ENCODE measurements around the gene HOXA4. TPM values are rescaled to one million over a fixed set of nuclear protein-coding genes. Genes with fewer than 3 reads are reported as not detected.
A peak's percentile ranks its signal among the peaks of the same experiment; 100 is the strongest.

The HOXA4 gene
- total RNA-seq, 1 donor from 2014 or later = 4.1 TPM

DNA sequence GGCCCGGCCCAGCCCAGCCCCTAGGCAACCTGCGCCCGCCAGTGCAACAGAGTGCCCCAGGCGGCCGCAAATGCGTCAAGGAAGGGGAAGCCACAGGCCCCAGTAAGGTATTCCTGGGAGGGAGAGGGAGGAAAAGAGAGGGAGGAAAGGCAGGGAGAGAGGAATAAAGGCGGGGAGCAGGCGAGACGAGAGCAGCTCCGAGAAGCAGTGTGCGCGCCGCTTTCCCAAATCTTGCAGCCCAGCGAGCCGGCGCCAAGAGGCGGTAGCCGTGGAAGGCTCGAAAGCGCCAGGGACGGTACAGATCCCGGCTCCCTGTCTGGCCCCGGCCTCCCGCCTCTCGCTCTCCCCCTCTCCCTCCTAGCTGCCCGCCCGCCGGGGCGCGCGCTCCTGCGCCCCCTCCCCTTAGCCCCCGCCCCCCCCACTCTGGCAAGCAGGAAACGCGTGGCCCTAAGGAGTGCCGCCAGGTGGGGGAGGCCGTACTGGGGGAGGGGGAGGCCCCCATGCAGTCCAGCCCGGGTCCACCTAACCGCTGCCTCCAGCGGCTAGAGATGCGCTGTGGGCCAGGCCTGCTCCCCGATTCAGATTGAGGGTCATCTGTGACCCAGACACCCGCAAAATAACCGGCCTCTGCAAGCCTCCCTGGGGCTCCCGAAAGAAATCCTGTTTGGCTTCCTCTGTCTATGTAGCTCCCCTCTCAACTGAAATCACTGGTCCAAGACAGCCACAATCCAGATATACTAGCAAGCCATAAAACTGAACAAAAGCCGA lies 39.3 kb upstream of the HOXA4 start:
- no peak for DNase-seq (ENCODE audit: low spot score)

DNA sequence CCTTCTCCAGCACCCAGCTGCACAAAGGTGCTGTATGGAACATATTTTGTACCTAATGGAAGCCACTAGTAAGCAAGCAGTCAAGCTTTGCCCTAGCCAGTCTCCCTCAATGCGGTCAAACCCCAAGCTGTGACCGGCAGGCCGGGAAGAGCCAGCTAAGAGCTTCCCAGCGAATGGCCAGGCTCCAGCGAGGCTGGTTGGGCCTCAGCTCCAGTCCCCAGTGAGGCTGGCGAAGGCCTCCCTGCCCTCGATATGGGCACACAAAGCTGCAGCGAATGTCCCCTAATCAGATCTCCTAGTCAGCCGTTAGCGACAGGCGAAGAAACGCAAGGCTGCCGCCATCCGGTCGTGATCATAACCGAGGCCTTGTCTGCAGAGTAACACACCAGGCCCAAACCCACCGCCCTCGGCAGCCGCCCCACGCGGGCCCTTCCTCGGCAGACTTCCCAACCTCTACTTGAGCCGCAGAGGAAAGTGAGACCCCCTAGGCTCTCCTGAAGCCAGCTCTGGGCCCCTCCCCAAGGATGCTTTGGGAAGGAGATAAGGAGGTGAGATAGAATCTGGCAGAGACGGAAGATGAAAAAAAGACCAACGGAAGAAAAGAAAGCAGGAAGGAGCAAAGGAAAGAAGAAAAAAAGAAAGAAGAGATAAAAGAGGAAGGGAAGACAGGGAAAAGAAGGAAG lies 37.8 kb upstream of the HOXA4 start:
- peak; percentile 81 for DNase-seq (ENCODE audit: low spot score)

DNA sequence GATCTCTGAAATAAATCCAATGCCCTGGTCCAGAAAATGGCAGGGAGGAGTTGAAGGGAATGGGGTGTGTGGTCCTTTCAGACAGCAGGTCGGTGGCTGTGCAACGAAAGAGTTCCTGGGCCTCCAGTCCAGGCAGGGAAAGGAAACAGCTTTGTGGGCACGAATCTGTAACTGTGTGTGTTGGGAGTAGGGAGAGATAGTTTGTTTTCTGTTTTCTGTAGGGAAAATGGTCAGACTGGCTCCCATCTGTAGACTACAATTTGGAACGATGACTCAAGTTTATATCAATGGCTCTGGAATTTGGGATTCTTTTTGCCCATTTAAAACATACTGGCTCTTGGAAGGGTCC lies 37.3 kb upstream of the HOXA4 start:
- no peak for DNase-seq (ENCODE audit: low spot score)

DNA sequence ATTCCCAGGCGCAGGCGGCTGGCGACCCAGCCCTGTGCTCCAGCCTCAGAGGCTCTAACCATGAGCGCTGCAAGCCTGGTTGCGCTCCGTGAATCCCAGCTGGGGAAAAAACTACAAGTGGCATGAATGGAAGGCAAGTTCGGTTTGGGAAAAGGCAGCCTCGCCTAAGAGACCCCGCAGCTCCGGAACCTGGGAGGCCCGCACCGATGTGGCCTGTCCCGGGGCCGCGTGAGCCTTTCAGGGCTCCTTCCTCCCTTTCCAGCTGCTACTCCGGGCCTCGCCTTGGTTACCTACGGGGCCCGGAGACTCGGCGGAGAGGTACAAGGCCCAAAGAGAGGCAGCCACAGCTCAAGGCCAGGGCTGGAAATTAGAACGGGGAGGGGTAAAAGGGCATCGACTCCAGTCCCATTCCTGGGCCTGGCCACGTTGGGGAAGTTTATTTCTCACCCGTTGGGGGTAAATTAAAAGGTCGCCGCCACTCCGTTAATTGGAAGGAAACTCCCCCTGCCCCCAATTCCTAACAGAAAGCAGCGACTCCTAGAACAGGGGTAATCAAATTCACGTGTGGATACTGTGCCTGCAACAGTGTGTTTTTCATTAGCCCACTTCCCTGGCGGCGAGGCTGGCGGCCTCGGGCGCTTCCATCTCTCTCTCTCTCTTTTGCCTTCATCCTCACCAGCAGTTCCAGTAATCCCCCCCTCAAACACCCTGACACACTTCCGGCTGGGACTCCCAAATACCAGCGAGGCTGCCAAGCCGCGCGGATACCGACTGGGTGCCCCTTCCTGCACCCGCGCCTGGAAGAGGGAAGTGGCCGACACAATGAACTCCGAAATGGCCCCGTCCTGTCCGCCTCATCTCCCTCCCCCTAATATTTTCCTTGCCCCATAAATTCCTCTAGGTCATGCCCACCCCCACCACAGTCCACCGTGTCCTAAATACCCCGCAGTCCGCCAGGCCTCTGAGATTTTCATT lies 36.3 kb upstream of the HOXA4 start:
- peak; percentile 47 for DNase-seq (ENCODE audit: low spot score)

DNA sequence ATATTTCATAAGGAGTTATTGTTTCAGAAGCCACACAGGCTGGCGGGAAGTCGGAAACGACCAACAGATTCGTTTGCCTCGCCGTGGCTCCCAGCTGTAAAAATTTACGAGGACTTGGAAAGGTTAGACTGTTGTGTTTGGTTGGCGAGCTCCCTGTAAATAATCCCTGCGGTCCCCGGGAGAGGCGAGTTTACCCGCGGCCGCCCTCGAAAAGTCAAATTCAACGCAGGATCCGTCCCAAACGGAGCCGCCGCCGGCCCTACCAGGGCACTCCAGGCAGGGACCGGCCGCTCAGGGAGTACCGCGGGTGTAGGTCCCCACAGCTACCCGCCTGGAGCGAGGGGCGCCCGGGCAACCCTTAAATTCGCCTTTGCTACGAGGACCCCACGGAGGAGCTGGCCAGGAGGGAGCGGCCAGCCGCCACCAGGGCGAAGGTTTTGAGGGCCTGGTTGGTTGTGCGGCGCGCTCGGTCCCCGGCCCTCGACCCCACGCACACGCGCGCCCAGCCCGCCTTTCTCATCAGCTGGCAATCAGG lies 35.5 kb upstream of the HOXA4 start:
- no peak for DNase-seq (ENCODE audit: low spot score)

DNA sequence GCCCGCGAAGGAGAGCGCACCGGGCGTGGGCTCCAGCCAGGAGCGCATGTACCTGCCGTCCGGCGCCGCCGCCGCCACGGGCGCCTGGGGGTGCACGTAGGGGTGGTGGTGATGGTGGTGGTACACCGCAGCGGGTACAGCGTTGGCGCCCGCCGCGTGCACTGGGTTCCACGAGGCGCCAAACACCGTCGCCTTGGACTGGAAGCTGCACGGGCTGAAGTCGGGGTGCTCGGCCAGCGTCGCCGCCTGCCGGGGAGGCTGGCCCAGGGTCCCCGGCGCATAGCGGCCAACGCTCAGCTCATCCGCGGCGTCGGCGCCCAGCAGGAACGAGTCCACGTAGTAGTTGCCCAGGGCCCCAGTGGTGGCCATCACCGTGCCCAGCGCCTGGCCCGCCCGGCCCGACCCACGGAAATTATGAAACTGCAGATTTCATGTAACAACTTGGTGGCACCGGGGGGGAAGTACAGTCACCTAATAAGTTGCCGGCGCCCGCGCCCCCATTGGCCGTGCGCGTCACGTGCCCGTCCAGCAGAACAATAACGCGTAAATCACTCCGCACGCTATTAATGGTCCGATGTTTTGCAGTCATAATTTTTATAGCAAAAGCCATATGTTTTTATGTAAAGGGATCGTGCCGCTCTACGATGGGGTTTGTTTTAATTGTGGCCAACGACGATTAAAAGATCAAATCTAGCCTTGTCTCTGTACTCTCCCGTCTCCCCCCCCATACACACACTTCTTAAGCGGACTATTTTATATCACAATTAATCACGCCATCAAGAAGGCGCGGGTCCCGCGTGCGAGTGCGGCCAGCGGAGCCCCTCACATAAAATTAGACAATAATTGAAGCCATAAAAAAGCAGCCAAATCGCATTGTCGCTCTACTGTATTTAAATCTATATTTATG lies 34.8 kb upstream of the HOXA4 start, which contains the start of gene HOXA9:
Gene HOXA9 (minus strand): TSS at position 449 of the 907 bp plus-strand sequence. CDS start 80 bp downstream, at position 369.
- peak; percentile 93 for DNase-seq (ENCODE audit: low spot score)

DNA sequence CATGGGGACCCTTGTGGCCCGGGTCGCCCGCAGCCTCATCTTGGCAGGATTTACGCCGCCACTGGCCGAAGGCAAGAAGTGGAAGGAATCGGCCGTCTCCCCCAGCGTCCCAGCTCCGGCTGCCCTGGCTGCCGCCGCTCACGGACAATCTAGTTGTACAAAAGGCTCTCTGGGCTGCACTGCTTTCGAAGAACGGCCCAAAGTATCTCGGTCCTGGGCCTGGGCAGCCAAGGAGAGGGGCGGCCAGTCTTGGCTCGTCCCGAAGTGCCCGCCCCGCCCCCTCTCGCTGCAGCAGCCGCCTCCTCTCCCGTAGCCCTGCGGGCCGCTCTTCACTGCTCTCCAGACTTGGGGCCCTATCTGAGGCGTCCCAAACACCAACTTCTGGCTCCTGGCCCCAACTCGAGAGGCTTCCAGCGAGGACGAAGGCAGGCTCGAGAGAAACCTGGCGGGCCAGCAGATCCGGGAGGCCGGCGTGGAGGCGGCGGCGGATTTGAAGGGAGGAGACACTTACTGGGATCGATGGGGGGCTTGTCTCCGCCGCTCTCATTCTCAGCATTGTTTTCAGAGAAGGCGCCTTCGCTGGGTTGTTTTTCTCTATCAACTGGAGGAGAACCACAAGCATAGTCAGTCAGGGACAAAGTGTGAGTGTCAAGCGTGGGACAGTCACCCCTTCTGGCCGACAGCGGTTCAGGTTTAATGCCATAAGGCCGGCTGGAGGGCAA lies 34.0 kb upstream of the HOXA4 start:
- DNase-seq (ENCODE audit: low spot score) = peak; percentile 61

DNA sequence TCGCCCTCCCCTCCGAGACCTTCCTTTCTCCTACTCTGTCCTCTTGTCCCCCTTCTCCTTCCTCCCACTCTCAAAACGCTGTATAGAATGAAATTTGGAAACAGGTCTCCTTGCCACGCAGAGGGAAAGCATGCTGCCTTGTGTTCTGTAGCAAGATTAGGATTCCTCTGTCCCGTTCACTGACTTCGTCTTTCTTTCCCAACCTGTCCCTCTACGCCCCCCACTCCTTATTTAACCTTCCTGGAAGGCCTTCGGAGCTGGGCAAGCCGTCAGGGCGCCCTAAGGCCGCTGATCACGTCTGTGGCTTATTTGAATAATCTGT lies 33.4 kb upstream of the HOXA4 start:
- no peak for DNase-seq (ENCODE audit: low spot score)

DNA sequence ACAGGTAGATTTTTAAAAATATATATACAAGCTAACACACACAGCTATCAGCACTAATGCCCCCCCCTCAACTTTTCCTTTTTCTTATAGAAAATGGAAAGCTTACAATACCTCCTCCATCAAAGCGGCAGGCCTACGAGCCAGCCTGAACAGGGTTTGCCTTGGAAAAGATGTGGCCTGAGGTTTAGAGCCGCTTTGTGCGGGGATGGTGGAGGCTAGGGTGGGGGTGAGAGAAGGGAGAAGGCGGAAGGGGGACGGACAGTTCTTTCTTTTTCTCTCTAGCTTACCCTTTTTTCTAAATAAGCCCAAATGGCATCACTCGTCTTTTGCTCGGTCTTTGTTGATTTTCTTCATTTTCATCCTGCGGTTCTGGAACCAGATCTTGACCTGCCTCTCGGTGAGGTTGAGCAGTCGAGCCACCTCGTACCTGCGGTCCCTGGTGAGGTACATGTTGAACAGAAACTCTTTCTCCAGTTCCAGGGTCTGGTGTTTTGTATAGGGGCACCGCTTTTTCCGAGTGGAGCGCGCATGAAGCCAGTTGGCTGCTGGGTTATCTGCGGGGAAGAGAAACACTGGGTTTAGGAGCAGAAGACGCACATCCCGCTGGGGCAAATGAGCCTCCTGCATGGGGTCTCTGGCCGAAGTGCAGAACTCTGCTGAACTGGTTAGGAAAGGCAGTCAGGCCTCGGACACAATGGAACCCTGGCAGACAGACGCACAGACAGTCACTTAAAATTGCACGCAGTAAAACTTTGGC lies 32.9 kb upstream of the HOXA4 start:
- DNase-seq (ENCODE audit: low spot score) = peak; percentile 45

DNA sequence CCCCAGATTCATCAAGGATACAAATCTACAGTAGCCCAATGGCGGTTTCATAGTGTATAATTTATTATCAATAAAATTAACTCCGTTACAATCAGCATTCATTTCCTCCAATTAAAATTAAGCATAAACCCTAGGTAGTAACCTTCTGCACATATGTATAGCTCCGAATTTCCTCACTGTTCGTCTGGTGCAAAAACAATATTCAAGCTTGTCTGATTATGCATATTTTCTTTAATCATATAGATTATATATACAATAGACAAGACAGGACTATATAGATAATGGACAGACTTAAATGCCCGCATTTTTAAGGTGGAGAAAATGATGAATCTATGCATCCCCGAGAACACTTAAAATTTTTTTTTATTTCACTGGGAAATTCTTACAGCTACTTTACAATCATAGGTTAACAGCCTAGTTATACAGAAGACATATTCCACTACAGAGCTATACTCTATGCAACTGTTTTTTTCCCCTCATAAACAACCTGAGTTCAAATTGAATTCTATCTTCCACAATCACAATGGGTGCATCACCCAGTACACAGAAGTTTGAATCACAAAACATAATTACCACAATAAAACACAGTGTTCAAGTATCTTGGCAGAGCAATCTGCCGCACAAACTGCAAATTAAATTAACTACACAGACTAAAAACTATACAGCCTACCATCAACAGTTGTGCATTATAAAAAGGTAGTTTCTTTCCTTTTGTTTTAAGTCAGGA lies 32.2 kb upstream of the HOXA4 start:
- DNase-seq (ENCODE audit: low spot score) = peak; percentile 37

DNA sequence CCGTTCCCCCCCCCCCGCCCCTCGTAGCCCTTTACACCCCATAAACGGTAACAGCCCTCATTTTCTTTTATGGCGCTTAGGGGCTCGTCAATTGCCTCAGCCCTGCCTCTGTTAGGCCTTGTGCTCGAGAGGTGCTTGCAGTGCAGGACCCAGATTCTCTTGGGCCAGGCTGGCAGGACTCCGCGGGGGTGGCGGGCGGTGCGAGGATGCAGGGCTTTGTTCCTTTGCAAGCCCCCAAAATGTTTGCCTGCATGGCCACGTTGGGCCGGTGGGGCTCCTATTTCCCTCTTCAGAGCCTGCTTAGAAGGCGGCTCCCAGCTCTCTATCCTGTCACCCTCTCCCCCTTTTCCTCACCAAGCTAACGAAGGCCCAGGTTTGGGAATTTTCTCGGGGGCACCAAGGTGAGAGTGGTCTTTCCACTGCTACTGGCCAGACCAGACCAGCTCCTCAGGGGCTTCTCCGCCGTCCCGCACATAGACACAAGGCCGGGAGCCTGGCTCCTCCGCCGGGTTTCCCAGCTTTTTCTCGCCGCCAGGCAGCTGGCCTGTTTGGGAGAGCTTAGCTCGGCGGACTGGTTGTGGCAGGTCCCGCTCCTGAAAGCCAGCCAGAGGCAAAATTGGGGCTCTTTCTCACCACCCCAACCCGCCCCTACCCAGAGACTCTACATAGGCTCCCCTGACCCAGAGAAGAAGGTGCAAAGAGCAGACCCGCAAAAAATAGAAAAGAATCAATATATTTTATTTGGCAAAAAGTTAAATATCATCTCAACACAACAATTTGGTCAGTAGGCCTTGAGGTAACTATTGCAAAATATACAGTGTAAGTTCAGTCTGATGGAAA lies 31.4 kb upstream of the HOXA4 start:
- peak; percentile 44 for DNase-seq (ENCODE audit: low spot score)

DNA sequence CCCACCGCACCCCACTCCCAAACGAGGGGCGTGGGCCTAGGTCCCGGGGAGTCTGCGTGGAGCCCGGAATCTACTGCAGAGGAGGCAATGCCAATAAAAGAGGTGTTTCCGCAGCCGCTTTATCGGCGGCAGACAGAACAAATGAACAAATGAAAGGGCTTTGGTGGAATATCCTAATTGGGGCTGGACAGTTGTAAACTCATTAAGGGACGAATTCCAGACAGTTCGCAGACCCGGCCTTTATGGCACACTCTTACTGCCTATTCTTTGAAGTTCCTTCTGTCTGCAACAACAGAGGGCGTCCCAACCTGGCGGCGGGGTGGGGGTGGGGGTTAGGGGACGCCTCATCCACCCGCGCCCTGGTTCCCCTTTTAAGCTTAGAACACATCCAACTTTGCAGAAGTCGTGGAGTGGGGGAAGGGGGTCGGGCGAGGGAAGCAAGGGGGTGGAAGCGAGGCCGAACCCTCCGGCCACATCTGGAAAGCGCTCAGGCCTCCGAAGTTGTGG lies 30.7 kb upstream of the HOXA4 start:
- peak; percentile 62 for DNase-seq (ENCODE audit: low spot score)

DNA sequence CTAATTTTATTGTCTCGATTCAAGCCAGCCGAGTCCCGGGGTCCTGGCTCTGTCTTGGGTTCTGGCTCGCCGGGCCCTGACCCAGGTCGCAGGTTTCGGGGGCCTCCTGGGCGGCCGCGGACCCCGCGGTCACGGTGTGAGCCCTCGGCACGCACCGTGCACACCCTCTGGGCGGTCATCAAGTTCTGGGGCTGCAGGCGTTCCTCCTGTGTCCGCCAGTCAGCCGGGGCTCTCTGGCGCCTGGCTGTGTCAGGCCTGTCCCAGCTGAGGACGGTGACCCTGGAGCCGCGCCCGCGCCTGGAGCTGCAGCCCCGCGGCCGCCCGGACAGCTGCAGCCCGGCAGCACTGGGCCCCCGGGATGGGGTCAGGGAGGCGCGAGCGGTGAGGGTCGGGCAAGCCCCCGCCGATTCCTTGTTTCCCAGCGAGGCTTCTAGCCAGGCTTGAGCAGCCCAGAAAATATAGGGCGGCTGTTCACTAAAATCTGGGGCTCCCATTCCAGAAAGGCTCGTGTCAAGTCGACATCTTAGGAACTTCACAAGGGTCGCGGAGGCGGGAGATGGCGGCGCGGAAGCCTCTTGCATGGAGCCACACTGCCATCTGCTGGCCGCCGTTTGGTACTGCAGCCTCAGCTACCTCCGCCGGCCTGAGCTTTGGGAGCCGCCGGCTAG lies 30.1 kb upstream of the HOXA4 start:
- peak; percentile 92 for DNase-seq (ENCODE audit: low spot score)

DNA sequence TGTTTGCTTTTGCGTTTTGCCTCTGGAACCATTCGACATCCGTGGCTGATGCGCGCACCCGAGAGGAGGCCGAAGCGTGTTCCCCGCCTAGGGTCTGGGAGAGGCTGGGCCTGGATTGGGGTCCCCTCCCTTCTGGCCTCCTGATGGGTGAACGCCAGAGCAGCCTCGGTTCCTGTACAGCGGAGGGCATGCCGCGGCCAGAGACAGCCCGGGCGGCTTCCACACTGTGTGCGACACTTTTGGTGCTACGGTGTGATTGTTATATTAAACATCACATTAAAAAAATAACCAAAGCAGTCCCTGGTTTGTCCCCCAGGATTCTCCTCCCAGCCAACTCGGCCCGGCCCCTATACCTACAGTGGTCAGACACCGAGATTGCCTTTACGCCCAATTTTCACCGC lies 29.6 kb upstream of the HOXA4 start:
- peak; percentile 46 for DNase-seq (ENCODE audit: low spot score)

DNA sequence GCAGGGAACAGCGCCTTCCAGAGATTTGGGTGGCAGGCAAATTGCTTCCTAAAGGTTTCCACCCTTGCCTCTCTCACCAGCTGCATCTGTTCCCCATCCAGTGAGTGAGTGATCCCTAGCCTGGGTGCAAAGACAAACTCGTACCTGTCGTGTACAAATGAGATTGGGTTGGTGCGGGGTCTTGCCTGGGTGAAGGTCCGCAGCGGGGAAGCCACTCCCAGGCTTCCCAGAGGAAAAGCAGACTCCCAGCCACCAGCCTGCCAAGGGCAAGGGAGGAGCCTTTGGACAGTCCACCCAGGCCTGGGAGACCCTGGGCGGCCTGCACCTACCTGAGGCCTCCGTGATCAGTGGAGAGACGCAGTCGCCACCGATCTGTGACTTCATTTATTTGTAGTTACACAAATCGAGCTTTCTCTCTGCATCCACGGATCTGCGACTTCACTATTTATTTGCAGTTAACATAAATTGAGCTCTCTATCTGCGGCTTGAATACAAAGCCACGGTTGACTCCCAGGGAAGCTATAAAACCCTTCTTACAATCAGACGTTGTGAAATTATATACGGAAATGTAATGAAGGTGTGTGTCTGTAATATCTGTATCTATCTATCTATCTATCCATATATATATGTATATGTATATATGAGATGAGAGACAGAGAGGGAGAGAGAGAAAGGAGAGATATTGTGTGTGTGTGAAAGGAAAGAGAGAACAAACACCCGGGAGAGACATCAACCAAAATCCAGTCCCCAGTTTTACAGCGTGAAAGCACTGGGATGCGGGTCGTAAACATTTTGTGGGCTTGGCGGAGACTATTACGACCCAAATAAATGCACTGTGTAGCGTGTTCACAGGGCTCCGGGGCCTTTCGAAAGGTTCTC lies 28.9 kb upstream of the HOXA4 start:
- DNase-seq (ENCODE audit: low spot score) = no peak
